OCI-LY7 (cell line): ENCODE results near the gene MGRN1.

Source experiments
- CTCF ChIP-seq: fragments of 200-600 bp; sonication (generic); conservative IDR thresholded peaks from 2 replicates; pipeline ENCODE4 v1.5.1; 2014; ENCODE audit warnings: mild to moderate bottlenecking, antibody characterized with exemption, low read length, moderate library complexity, mixed read lengths
- EZH2phosphoT487 ChIP-seq: fragments of 200-600 bp; sonication (generic); IDR thresholded peaks from 2 replicates; pipeline ENCODE4 v1.6.1; 2018; ENCODE audit warnings: low read depth, borderline replicate concordance, mild to moderate bottlenecking, mixed run types, antibody characterized with exemption, low read length, moderate library complexity, mixed read lengths

DNA sequence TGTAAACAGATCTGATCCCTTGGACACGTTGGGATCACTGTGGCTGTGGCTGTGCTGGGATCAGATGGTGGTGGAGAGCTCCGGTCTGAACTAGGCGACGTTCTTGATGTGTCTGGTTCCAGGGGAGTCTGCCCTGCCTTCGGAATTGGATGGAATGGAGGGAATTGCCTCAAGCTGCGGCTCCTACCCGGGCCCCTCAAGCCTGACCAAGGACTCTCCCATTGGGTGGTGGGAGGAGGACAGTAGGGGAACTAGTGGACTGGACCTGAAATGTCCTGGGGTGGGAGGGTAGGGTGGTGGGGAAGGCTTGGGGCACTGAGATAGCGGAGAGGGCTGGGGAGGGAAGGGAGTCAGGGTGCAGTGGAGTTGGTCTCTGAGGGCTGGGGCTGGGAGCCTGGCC is 6.7 kb upstream of the MGRN1 start:
- no peak for TF ChIP-seq CTCF
- TF ChIP-seq EZH2phosphoT487 = no peak
